Heart left ventricle (tissue), 13 donors: ENCODE data around the gene OTOP1.
"Not testable (repeated sequence)": the region's sequence is repeated elsewhere in the genome, so short reads cannot be mapped to it uniquely, and the experiment has no call there.

Experiments used
- POLR2A ChIP-seq, 2 donors: fragments of 450-650 bp; IDR thresholded peaks; one replicate each; pipeline ENCODE4 v1.6.1; 2017; ENCODE audit warnings: antibody characterized with exemption in 2 of 2, mild to moderate bottlenecking in 2 of 2, moderate library complexity in 2 of 2
- TF ChIP-seq, protein P1 (sequence below), 12 donors: fragments of 200-600 bp; sonication (generic) in 4 of 12; IDR thresholded peaks; one replicate each; pipeline versions ENCODE4 v1.5.0 to v1.8.0; 2018 to 2022; ENCODE audit warnings: antibody characterized with exemption in 12 of 12, mild to moderate bottlenecking in 5 of 12
- donor health status: ischemic (EF 13 %, LVEDD 7.1; RV severe dilation, severe dysfunction).
- donor health status: DM: no; HTN: yes; CAD: no.
- donor health status: DM: no; HTN: no; CAD: no.
- donor health status: ischemic (EF 25% LVEDD 6.9; RV normal size, moderate dysfunction).
- donor health status: ischemic (EF 25% LVEDD 5.7; RV mildly dilated, moderate dysfunction).
- donor health status: ischemic (EF 35%, LVEDD 5.7; RV mildly dilated, moderate dysfunction).
- donor health status: nonischemic (EF 11% LVEDD 7.7; RV severe dilation, severe dysfunction).
- donor health status: DM: yes; HTN: yes; CAD: no.
- donor health status: PGD.
- donor health status: ischemic (EF 29% LVEDD 5.4; RV normal size, mild dysfunction).
- donor health status: nonischemic (EF 23%, LVEDD 6.1; RV moderate dilation, normal function).

DNA sequence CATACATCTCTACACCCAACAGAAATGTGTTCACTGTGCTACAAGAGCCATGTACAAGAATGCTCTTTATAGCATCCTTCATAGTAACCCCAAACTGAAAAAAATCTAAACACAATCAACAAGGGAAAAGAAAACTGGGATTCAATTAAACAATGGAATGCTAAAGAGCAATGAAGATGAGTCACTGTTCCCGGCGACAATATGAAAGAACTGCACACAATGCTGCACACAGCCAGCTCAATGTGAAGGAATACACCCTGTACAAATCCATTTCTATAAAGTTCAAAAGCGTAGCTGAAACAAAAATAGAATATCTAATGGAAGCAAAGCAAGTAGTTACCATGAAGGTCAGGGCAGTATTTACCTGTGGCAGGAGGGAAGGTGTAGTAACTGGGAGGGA lies 12.8 kb upstream of the OTOP1 start:
- TF ChIP-seq, protein P1, sequence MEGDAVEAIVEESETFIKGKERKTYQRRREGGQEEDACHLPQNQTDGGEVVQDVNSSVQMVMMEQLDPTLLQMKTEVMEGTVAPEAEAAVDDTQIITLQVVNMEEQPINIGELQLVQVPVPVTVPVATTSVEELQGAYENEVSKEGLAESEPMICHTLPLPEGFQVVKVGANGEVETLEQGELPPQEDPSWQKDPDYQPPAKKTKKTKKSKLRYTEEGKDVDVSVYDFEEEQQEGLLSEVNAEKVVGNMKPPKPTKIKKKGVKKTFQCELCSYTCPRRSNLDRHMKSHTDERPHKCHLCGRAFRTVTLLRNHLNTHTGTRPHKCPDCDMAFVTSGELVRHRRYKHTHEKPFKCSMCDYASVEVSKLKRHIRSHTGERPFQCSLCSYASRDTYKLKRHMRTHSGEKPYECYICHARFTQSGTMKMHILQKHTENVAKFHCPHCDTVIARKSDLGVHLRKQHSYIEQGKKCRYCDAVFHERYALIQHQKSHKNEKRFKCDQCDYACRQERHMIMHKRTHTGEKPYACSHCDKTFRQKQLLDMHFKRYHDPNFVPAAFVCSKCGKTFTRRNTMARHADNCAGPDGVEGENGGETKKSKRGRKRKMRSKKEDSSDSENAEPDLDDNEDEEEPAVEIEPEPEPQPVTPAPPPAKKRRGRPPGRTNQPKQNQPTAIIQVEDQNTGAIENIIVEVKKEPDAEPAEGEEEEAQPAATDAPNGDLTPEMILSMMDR (IDR thresholded peaks at IDR 0.05) = not testable (repeated sequence)
- not testable (repeated sequence) for TF ChIP-seq POLR2A (IDR thresholded peaks at IDR 0.05)
